Limb (tissue), 2 donors: ENCODE data around the gene TLCD3B.

Experiments
- DNase-seq, 2 donors: peaks; one replicate each; pipeline ENCODE4 v3.0.0-alpha.2; 2016; ENCODE audit errors: extremely low spot score in 2 of 2

Gene TLCD3B

DNA sequence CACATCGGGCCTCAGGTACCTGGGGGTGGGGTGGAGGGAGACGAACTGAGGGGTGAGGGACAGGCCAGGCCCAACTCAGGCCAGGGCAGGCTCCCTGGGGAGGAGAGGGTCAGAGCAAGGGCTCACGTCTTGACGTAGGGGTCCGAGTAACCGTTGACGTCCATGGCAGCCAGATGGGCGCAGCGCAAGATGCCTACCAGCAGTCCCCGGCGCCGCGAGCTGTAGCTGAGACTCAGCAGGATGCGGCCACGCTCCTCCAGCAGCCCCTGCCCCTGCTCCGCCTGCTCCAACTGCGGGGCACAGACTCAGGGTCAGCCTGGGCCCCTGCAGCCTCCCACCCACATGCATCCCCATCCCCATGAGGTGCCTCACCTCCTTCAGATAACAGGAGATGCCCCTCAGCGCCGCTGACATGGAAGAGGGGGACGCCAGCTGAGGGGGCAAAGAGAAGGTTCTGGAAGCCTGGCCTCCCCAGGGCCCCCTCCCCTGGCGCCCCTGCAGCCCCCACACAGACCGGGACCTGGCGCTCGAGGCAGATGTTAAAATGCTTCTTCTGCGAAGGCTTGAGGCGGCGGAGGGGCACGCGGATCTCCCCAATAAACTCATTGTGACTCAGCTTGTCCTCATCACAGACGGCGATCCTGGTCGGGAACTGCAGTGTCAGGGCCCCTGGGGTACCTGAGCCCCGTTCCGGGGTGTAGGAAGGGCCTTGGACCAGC lies 24.3 kb downstream of the TLCD3B start:
- DNase-seq: peak in 1 of 2 donors; percentile 27

DNA sequence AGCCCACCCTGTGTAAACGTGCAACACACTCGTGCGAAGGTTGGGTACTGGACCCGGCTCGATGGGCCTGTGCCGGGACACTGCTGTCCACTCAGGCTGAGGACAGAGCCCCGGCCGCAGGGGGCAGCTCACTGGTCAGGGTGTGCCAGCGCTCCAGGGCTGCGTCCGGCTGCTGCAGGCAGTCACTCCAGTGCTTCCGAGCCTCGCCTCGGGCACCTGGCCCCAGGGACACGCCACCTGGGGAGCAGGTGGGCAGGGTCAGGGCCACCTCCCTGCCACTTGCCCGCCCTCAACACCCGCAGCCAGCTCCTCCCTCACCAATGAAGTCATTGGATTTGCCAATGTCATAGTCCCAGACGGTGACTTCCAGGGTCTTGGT lies 25.0 kb downstream of the TLCD3B start:
- DNase-seq: no peak

DNA sequence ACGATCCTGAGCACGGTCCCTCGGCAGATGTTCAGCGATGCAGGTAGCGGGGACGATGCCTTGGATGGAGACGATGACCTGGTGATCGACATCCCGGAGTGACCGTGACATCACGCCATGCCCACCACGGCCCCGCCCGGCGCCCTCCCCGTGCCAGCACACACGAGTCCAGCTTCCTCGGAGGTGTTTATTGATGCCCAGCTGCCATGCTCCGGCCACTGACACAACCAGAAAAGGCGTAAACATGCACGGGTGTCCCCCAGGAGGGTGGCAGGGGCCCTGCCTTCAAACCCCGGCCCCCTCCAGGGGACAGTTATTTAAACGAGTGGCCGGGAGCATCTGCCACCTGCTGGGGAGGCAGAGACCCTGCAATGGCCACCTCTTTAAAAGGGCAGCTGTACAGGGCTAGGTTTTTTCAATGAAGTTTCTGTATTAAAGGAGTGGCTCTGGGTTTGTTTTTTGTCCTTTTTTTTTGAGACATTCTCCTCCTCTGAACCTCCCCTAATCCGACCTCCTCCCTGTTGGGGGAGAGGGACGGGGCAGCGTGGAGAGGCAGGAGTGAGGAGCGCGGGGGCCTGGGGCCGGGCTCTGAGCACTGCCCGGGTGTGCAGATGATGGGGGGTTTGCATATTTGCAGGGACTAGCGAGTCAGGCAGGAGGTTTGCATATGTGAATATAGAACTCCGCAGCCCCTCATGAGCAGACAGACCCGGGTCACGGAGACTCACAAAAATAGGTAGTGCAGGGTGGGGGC lies 25.6 kb downstream of the TLCD3B start:
- peak in 1 of 2 donors; percentile 10 for DNase-seq

DNA sequence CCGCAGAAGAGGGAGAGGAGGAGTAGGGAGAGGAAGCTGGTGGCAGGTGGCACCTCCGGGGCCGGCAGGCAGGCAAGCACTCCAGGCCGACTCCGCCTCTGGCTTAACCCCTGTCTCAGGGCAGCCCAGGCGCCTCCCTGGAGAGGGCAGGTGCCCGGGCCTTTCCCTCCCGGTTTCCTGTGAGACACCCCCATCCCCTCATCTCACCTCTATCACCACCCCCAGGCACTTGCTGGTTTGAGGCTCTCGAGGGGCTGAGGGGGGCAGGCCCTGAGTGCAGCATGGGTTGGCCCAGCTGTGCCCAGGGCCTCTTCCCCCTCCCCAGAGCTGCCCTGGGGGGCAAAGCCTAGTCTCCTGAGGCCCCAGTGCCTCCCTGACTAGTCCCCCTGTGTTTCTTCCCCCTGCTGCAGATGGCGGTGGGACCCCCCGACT lies 26.2 kb downstream of the TLCD3B start:
- no peak for DNase-seq

DNA sequence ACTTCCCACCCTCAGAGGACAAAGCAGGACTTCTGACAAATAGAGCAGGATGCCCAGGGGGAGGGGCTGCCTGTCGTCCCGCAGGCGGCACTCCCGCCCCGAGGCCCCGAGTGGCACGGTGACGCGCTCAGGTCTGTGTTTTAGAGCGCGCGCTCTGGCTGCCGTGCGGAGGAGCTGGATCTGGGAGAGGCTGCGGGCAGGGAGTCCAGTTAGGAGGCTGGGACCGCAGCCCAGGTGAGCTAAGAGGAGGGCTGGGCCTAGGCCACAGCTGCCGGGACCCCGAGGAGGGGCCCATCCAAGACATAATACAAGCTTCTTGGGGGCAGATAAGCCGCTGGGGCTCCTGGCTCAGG lies 26.7 kb downstream of the TLCD3B start:
- DNase-seq: no peak

DNA sequence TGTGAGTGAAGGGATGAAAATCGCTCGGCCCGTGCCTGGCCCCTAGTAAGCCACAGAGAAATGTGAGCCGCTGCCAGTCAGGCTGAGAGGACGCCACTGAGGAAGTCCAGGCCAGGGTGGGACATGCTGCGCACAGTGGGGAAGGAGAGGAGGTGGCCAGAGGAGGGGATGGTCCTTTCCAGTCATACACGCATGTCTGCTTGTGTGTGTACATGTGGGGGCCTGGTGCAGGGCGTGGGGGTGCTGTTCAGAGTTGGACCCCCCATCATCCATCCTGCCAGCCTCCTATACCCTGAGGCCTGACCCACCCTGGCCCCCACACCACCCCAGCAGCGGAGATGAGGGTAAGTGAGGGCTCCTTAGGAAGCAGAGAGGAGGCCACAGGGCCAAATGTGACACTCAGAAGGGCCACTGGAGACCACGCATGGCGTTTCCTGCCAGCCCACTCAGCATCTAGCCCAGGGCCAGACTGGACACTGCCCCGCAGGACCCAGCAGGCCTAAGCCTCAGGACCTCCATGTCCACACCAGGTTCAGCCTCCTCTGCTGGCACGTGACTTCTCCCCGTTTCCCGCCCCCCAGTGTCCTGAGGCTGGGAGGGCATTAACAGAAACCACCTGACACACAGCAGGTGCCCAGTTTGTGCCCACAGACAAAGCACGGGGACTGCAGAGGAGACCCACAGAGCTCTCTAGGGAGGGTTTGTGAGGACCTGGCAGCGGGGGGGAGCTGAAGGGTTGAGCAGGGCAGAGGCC lies 27.2 kb downstream of the TLCD3B start:
- DNase-seq: no peak

DNA sequence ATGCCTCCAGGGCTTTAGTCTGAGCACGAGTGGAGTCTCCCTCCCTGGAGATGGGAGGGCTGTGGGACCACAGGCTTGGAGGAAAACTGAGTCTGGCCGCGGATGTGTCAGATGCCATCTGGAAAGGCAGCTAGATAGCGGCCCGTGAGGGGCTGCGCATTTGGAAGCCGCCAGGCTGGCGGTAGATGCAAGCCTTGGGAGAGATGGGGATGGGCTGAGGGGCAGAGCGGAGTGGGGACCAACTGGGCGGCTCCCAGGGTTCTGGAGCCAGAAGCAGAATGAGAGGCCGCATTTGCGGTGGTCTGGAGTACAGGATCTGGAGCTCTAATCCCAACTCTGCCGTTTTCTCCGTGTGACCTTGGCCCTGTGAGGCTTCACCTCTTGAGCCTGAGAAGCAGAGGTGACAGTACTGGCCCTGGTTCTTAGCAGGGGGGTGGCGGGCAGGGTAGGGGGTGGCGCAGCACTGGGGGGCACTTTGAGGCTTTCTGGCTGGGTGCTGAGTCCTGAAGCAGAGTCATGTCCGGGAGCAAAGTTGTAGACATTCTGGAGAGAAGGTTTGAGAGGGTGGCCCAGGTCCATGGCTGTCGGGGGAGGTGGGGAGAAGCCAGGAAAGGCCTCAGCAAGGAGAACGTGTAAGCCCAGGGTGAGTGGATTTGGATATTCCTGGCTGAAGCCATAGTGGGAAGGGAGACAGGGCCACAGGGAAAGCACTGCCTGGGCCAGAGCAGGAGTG lies 28.3 kb downstream of the TLCD3B start:
- DNase-seq: no peak

DNA sequence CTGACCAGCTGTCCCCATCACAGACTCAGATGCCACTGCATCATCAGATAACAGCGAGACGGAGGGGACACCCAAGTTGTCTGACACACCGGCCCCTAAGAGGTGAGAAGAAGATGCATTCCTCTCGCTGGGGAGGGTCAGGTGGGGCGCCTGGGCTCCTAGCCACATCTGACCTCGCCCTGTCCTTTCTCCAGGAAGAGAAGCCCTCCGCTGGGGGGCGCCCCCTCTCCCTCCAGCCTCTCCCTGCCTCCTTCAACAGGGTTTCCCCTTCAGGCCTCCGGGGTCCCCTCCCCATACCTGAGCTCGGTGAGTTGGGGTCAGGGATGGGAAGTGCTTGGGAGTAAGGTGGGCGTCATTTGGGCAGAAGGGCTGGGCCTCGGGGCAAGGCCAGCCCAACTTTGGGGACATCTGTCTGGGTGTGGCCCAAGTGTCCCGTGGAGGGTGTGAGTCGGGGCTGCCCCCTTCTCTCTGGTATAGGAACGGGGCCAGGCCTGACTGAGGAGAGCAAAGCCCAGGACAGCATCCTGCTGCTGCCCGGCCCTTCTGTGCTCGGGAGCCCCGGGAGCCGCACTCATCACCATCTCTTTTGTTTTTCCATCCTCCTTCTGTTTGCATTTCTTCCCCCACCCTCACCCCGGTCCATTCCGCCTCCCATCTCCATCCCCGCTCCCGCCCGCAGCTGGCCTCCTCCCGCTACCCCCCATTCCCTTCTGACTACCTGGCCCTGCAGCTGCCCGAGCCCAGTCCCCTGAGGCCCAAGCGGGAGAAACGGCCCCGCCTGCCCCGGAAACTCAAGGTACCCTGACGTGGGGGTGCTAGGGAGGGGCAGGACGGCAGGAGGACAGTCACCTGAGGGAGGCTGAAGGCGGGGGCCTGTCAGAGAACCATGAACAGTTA lies 30.1 kb downstream of the TLCD3B start:
- DNase-seq: no peak

DNA sequence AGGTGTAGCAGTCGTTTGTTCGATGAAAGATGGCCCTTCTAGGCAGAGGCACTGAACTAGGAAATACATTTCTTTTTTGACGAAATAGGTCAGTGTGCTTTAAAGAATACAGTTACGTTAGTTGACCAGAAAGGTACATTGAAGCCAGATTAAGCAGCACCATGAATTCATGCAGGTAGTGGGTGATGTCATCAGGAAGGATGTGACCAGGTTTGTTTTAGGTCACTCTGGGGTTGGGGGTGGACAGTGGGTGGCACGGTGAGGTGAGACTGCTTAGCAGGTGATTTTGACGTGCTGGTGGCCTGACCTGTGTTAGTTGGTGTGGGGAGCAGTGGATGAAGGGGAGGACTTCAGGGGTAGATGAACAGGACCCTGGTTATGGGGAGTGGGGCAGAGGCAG lies 31.5 kb downstream of the TLCD3B start:
- DNase-seq: no peak

DNA sequence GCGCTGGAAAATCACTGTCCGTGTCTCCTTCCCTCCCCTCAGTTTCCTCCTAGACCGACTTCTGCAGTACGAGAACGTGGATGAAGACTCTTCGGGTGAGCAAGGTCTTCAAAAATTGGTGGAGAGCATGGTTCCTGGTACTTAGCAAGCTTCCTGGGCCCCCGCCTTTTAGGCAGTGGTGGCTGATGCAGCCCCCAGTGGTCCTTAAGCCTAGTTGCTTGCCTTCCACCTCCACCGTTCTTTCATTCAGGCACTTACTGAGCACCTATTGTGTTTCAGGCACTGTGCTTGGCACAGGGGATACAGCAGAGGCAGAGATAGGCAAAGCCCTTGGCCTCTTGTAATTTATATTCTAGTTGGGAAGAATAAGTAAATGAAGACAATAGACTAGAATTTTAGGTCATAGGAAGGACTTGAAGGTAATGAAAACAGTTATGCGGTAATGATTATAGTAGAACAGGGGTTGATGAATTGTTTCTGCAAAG lies 34.3 kb downstream of the TLCD3B start:
- DNase-seq: no peak

DNA sequence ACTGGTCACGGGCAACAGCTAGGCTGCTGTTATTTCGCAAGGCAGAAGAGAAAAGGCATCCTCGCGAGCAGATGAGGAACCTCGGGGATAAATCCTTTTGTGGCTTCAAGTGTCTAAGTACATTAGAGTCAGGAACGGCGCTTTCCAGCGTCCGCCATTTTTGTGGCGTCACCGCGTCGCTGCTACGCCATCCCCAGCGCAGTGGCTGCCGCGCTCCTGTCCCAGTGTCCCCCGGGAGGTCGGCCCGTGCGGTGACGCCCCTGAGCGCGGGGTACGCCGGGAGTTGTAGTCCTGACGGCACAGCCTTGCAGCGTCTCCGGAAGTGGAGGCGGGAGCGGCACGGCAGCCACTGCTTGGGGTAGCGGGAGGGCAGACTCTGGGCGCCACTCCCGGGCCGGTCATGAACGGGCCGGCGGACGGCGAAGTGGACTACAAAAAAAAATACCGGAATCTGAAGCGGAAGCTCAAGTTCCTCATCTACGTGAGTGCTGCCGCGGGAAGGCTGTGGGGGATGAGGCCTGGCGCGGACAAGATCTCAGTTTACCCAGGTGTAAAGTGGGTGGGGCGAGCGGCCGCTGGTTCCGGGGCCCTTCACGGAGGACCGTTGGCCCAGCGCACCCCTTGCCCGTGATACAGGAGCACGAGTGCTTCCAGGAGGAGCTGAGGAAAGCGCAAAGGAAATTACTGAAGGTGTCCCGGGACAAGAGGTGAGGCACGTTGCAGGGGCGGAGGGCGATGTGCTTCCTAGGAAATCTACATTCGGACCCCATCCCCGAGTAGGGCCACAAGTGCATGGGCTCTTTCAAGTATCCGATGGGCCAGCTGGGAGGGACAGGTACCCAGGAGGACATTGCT lies 34.9 kb downstream of the TLCD3B start, which contains the start of gene INO80E:
INO80E (plus strand) TSS at position 331 of the 855 bp plus-strand sequence; CDS start at position 401, 70 bp downstream.
- DNase-seq: peak; percentile 97 to 99

DNA sequence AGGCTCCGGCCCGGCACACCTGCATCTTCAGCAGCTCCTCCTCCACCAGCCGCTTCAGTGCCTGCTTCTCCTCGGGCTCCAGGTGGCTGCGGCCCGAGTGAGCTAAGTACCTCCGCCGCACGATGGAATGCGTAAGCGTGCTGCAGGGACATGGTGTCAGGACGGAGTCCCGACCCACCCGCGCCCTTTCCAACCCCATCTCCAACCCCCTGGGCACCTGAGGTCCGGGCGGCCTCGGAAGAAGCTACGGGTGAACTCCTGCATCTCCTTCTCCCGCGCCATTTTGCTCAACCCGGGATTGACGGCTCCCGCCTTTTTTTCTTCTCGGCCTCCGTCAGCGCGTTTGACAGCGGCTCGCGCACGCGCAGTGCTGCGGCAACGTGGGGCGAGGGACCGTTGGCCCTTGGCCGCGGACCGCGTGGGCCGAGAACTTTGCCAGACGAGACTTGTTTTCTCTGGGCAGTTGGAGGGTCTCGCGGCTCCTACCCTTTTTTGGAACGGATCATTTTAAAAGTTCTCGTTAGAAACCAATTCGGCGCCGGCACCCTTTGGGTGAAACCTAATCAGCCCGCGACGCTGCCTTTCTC lies 35.7 kb downstream of the TLCD3B start, which contains the start of gene HIRIP3:
HIRIP3 (minus strand) TSS at position 294 of the 587 bp plus-strand sequence; CDS start at position 282, 12 bp downstream.
- DNase-seq: peak; percentile 86 to 92

DNA sequence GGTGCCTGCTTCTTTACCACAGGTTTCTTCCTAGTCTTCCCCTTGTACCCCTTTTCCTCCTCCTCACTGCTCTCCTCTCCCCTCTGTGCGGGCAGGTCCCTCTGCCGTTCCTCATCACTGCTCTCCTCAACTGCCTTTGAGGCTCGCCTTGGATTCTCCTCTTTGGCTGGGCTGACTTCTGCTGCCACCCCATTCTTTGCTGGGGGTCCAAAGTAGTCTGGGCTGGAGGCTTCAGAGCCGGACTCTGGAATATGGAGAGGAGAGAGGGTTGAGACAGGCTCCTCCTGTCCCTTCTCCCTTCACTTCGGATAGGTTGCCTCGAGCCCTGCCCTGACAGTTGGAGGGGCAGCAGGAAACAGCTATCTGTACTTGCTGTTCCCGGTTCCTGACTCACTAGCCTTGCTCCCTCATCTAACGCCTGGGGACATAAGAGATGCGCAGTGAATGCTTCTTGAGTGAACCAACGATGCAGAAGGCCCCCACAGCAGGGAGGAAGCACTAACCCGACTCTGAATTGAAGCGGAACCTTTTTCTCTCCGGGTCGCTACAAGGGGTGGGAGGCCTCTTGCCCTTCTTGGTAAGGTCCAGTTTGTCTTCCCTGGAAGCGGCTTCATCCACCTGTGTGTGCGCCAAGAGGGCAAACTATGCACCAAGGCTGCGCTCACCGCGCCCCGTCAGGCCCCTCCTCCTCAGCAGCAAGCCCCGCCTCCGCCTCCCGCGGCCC lies 36.3 kb downstream of the TLCD3B start:
- no peak for DNase-seq

DNA sequence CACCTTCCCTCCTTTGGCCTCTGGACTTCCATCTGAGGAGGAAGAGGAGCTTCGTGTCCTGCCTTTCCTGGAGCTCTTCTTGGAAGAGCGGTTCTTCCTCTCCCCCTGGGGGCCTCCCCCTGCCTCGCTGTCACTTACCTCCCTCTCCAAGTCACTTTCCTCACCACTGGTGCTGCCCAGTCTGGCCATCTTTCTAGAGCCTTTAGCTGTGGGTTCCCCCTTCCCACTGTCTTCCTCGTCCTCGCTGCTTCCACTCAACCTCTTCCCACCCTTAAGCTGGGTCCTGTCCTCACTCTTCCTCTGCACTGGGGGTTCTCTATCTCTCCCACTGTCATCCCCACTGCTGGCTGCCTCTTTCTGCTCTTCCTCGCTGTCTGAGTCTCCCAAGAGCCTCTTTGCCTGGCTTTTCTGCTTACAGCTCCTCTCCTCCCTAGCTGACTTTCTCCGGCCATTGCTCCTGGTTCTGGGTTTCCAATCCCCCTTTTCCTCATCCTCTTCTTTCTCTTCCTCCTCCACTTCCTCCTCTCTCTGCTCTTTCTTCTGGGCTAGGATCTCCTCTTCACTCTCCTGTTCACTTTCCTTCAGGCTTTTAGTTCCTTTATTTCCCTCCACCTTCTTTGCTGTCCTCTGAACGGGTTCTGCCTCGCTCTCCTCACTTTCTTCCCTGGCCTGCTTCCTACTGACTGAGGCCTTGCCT lies 37.0 kb downstream of the TLCD3B start:
- DNase-seq: no peak

DNA sequence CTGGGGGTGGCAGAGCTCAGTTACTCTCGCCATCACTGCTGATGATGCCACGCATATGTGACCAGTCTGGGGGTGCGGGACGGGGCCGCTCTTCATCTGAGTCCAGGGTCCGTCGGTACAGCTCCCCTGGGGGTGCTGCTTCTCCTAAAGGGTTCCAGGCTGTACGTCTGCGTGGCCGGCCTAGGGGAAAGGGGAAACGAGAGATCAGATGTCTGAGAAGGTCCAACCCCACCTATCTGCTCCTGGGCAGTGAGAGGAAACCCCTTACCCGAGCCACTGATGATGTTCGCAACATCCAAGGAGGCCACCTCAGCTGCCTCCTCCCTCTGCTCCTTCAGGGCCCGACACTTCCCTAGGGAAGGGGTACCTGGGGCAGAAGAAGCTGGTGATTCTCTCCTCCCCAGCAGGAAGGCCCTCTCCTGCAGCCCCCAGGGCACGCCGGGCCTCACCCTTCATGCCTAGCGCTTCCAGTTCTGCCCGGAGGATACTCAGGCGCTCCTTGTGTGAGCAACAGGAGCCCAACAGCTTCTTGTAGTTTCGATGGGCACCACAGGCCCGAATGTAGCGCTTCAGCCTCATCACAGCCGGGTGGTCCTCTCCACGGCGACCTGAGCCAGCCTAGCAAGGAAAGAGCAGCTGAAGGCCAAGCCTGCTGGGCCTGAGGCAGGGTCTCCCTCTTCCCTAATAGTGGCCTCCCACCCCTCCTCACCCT lies 37.7 kb downstream of the TLCD3B start:
- no peak for DNase-seq

DNA sequence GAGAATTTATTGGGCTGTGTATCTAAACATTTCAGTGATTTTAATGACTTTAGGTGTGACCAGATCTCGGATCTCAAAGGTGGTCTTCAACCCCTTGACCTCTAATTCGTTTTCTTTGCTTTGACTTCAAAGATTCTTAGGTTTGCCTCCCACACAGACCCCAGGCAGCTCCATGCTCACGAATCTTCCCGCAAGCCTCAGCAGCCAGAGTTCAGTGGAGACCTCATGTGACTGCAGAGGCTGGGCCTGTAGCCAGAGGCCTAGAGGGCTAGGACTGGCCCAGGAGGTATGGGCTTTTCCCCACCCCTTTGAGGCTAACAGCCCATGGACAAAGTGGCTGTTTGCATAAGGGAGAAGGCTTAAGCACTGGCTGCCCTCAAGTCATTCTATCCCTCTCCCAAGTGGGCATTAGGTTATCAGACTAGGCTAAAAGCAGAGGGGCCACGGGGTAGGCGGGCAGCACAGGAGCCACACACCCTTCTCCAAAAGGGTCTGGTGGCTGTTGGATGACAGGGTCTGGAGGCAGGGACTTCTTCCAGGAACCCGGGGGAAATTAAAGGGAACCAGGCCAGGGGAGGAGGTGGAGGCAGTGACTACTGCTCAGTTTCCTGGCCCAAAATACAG lies 38.6 kb downstream of the TLCD3B start:
- DNase-seq: no peak

DNA sequence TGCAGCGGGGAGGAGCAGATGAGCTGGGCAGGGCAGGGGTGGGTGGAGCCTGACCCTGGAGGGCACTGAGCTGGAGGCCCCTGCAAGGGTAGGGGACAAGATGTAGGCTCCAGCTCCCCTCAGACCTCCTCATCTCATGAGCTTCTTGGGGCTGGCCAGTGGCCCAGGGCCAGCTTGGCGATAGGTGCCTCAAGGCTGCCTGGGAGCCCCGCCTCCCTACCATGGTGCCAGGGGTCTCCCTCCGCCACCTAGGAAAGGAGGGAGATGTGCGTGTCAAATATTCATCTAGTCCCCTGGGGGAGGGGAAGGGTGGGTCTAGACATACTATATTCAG lies 39.5 kb downstream of the TLCD3B start:
- DNase-seq: no peak
